Liver (tissue), 9 donors: ENCODE data around the gene CTSW. TPM values are rescaled to one million over a fixed set of nuclear protein-coding genes. Genes with fewer than 3 reads are reported as not detected.
A peak's percentile ranks its signal among the peaks of the same experiment; 100 is the strongest.

Source experiments
- DNase-seq: peaks from one replicate; pipeline ENCODE4 v3.0.0-alpha.2; 2017; ENCODE audit warnings: low spot score
- H3K27ac ChIP-seq, 2 donors: one replicate each; pipeline ENCODE4 v1.7.0; 2013; ENCODE audit warnings: inconsistent platforms in 2 of 2, low read length in 2 of 2, control low read depth in 1 of 2, low read depth in 1 of 2, mild to moderate bottlenecking in 1 of 2
- H3K27me3 ChIP-seq, 4 donors: one replicate each; pipeline versions ENCODE4 v1.6.1 to v1.7.0; 2013; ENCODE audit warnings: low read length in 3 of 4, inconsistent platforms in 1 of 4, mild to moderate bottlenecking in 1 of 4, moderate library complexity in 1 of 4; ENCODE audit not compliant: control insufficient read depth in 4 of 4, insufficient read depth in 4 of 4
- H3K36me3 ChIP-seq, 4 donors: one replicate each; pipeline versions ENCODE4 v1.6.1 to v1.7.0; 2013; ENCODE audit warnings: low read length in 3 of 4, mild to moderate bottlenecking in 3 of 4, low read depth in 1 of 4, moderate library complexity in 1 of 4; ENCODE audit not compliant: control insufficient read depth in 4 of 4, insufficient read depth in 3 of 4
- H3K4me1 ChIP-seq, 4 donors: one replicate each; pipeline versions ENCODE4 v1.6.1 to v1.7.0; 2013; ENCODE audit warnings: low read length in 3 of 4, mild to moderate bottlenecking in 3 of 4, moderate library complexity in 1 of 4; ENCODE audit not compliant: control insufficient read depth in 4 of 4, insufficient read depth in 4 of 4
- H3K4me3 ChIP-seq, 3 donors: one replicate each; pipeline versions ENCODE4 v1.6.1 to v1.7.0; 2013; ENCODE audit warnings: low read length in 3 of 3, control low read depth in 1 of 3, low read depth in 1 of 3, mild to moderate bottlenecking in 1 of 3
- H3K9ac ChIP-seq, 2 donors: one replicate each; pipeline ENCODE4 v1.7.0; 2013; ENCODE audit warnings: low read length in 2 of 2, mild to moderate bottlenecking in 2 of 2, moderate library complexity in 2 of 2, control low read depth in 1 of 2, low read depth in 1 of 2
- H3K9me3 ChIP-seq, 4 donors: one replicate each; pipeline versions ENCODE4 v1.6.1 to v1.7.0; 2013; ENCODE audit warnings: low read length in 3 of 4; ENCODE audit not compliant: control insufficient read depth in 4 of 4
- EGR1 ChIP-seq, 2 donors: IDR thresholded peaks; 2 replicates each; pipeline ENCODE4 v1.6.1; 2016 to 2018; ENCODE audit warnings: antibody characterized with exemption in 2 of 2, low read depth in 2 of 2
- FOXA1 ChIP-seq: IDR thresholded peaks from 2 replicates; pipeline ENCODE4 v1.6.1; 2016; ENCODE audit warnings: antibody characterized with exemption
- FOXA2 ChIP-seq: IDR thresholded peaks from 2 replicates; pipeline ENCODE4 v1.6.1; 2016; ENCODE audit warnings: antibody characterized with exemption
- GABPA ChIP-seq, 2 donors: IDR thresholded peaks in 1 of 2; conservative IDR thresholded peaks in 1 of 2; 2 replicates each; pipeline ENCODE4 v1.6.1; 2016; ENCODE audit warnings: antibody characterized with exemption in 2 of 2, mild to moderate bottlenecking in 1 of 2, moderate library complexity in 1 of 2
- HNF4A ChIP-seq, 2 donors: conservative IDR thresholded peaks; 2 replicates each; pipeline ENCODE4 v1.6.1; 2016; ENCODE audit warnings: antibody characterized with exemption in 2 of 2, mild to moderate bottlenecking in 2 of 2
- HNF4G ChIP-seq: IDR thresholded peaks from 2 replicates; pipeline ENCODE4 v1.6.1; 2016; ENCODE audit warnings: antibody characterized with exemption
- JUND ChIP-seq, 2 donors: IDR thresholded peaks; 2 replicates each; pipeline ENCODE4 v1.6.1; 2016; ENCODE audit warnings: antibody characterized with exemption in 2 of 2
- REST ChIP-seq: IDR thresholded peaks from 2 replicates; pipeline ENCODE4 v1.6.1; 2016; ENCODE audit warnings: antibody characterized with exemption, mild to moderate bottlenecking
- RXRA ChIP-seq, 2 donors: IDR thresholded peaks; 2 replicates each; pipeline ENCODE4 v1.6.1; 2017 to 2018; ENCODE audit warnings: antibody characterized with exemption in 2 of 2, mild to moderate bottlenecking in 1 of 2
- SP1 ChIP-seq: IDR thresholded peaks from 2 replicates; pipeline ENCODE4 v1.6.1; 2018; ENCODE audit warnings: antibody characterized with exemption, mild to moderate bottlenecking
- TAF1 ChIP-seq: conservative IDR thresholded peaks from 2 replicates; pipeline ENCODE4 v1.6.1; 2016; ENCODE audit warnings: antibody characterized with exemption, mild to moderate bottlenecking
- YY1 ChIP-seq: IDR thresholded peaks from 2 replicates; pipeline ENCODE4 v1.6.1; 2016; ENCODE audit warnings: antibody characterized with exemption, mild to moderate bottlenecking
- WGBS: extraction: QIAGEN DNeasy Blood & Tissue Kit; methylation state at CpG from one replicate; pipeline ENCODE4 v1.1.7; 2013; 5-methylcytosine and 5-hydroxymethylcytosine counted together
- polyA plus RNA-seq, 2 donors: library from polyadenylated mRNA; stranded (reverse) in 1 of 2; unstranded in 1 of 2; fragments of 200-250 nt in 1 of 2; fragments of >200 nt in 1 of 2; fragmentation: Nextera tagmentation in 1 of 2; extraction: Ambion mirVana in 1 of 2; gene quantifications; one replicate each; pipeline versions ENCODE4 v1.2.1 to v1.2.3, GENCODE V29; 2013 to 2015
- total RNA-seq, 2 donors: library from RNA; depleted of rRNA; stranded (reverse); fragments of >200 nt; gene quantifications; one replicate each; pipeline ENCODE4 v1.2.3, GENCODE V29; 2014
- TF ChIP-seq, protein P1 (sequence below): fragments of 150-350 bp; IDR thresholded peaks from 2 replicates; pipeline ENCODE4 v1.5.1; 2017; ENCODE audit warnings: improper control_type of control experiment, low read depth, low read length; ENCODE audit not compliant: missing input control
- TF ChIP-seq, protein P2 (sequence below): IDR thresholded peaks from 2 replicates; pipeline ENCODE4 v1.6.1; 2016; ENCODE audit warnings: antibody characterized with exemption
- TF ChIP-seq, protein P3 (sequence below): IDR thresholded peaks from 2 replicates; pipeline ENCODE4 v1.6.1; 2016; ENCODE audit warnings: antibody characterized with exemption
- TF ChIP-seq, protein P4 (sequence below): IDR thresholded peaks from 2 replicates; pipeline ENCODE4 v1.6.1; 2016; ENCODE audit warnings: antibody characterized with exemption
- donor health status: healthy.
- donor health status: healthy.
- donor health status: healthy.
- donor health status: healthy.
- donor health status: healthy.

The CTSW gene
- total and polyA plus RNA-seq, 4 donors, result 1.3 to 2.9 (median 2.1) TPM

DNA sequence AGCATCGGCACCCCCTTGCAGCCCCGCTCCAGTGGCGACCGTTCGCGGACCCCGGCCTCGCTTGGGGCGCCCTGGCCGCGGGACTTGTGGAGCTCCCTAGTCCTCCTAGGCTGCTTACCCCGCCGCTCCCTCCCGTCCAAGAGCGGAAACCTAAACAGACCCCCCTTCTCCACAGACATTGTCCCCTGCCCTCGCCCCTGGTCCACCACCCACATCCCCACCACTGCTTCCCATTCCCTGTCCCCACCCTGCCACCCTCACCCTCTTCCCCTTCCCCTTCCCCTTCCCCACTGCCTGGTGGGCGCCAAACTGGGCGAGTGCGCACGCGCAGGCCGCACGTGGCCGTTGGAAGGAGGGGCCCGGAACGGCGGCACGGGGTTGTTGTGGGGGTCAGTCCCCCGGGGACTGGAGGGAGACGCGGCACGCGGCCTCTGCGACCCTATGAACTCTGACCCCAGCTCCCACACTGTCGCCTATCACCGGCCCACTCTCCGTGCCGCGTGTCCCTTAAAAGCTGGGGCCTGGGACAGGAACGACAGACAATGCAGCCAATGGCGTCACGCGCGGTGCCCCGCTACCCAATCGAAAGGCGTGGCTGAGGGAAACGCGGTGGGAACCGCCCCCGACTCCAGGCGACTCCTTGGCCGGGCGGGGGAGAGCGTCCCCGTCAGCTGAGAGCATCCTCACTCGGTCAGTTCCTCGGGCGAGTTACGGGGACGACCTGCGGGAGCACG is 46.2 kb upstream of the CTSW start, which contains the start of gene SNX32:
SNX32 (plus strand) TSS at position 667 of the 734 bp plus-strand sequence. CDS start 103 bp downstream, outside the sequence.
- WGBS, result 5% methylated on average over 63 of the region's 63 CpGs
- Histone ChIP-seq H3K27me3 (peaks cover 0 to 5% (median 0%) of the 10 kb centered on the region in 4 donors), H3K9me3 (no peaks in the 10 kb centered on the region), H3K9ac (no peak within 1 kb of the TSS), H3K4me3 (peak within 1 kb of the TSS in 2 of 3 donors; percentile 46 to 54), H3K27ac (no peak within 1 kb of the TSS), H3K36me3 (no peaks in the 10 kb centered on the region), H3K4me1 (peaks cover 2 to 9% (median 3%) of the 10 kb centered on the region in 4 donors)
- DNase-seq, result peak; percentile 95
- TF ChIP-seq SP1 (peak; percentile 100), TAF1 (no peak)

- Histone ChIP-seq H3K27me3 (peaks cover 0 to 5% (median 0%) of the 10 kb centered on the region in 4 donors), H3K4me1 (peaks cover 2 to 9% (median 3%) of the 10 kb centered on the region in 4 donors), H3K36me3 (no peaks in the 10 kb centered on the region), H3K9ac (no peak overlapping the region), H3K27ac (no peak overlapping the region), H3K9me3 (no peaks in the 10 kb centered on the region), H3K4me3 (peak overlapping the region in 2 of 3 donors; percentile 8 to 46)
- WGBS, result 55% methylated on average over 6 of the region's 6 CpGs
- TF ChIP-seq FOXA1 (no peak), TAF1 (no peak), YY1 (no peak), RXRA (IDR thresholded peaks at IDR 0.05) (no peak), FOXA2 (no peak), REST (no peak), JUND (IDR thresholded peaks at IDR 0.05) (no peak), HNF4A (conservative IDR thresholded peaks at IDR 0.05) (no peak)
- TF ChIP-seq, protein P1, sequence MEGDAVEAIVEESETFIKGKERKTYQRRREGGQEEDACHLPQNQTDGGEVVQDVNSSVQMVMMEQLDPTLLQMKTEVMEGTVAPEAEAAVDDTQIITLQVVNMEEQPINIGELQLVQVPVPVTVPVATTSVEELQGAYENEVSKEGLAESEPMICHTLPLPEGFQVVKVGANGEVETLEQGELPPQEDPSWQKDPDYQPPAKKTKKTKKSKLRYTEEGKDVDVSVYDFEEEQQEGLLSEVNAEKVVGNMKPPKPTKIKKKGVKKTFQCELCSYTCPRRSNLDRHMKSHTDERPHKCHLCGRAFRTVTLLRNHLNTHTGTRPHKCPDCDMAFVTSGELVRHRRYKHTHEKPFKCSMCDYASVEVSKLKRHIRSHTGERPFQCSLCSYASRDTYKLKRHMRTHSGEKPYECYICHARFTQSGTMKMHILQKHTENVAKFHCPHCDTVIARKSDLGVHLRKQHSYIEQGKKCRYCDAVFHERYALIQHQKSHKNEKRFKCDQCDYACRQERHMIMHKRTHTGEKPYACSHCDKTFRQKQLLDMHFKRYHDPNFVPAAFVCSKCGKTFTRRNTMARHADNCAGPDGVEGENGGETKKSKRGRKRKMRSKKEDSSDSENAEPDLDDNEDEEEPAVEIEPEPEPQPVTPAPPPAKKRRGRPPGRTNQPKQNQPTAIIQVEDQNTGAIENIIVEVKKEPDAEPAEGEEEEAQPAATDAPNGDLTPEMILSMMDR, result no peak
- TF ChIP-seq, protein P2, sequence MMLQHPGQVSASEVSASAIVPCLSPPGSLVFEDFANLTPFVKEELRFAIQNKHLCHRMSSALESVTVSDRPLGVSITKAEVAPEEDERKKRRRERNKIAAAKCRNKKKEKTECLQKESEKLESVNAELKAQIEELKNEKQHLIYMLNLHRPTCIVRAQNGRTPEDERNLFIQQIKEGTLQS, result no peak
- no peak for DNase-seq
These were observed 45.4 kb upstream of the CTSW start for GRCh38 chr11:65834202-65834601.

DNA sequence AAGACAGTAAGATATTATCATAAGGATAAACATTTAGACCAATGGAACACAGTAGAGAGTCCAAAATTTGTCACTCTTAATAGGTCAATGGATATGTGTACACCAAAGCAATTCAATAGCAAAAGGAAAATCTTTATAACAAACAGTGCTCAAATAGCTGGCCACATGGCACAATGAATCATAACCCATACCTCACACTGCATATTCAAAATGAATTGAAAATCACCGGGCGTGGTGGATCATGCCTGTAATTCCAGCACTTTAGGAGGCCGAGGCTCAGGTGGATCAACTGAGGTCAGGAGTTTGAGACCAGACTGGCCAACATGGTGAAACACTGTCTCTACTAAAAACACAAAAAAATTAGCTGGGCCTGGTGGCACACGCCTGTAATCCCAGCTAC is 37.5 kb upstream of the CTSW start:
- Histone ChIP-seq H3K27ac (no peak overlapping the region), H3K9ac (no peak overlapping the region), H3K4me1 (peaks cover 0 to 2% (median 0%) of the 10 kb centered on the region in 4 donors), H3K27me3 (no peaks in the 10 kb centered on the region), H3K36me3 (no peaks in the 10 kb centered on the region), H3K4me3 (no peak overlapping the region), H3K9me3 (no peaks in the 10 kb centered on the region)
- no peak for DNase-seq
- WGBS, result 92% methylated on average over 4 of the region's 4 CpGs
- no peak for TF ChIP-seq HNF4G
- no peak for TF ChIP-seq FOXA1
- no peak for TF ChIP-seq HNF4A (conservative IDR thresholded peaks at IDR 0.05)
- TF ChIP-seq GABPA (IDR thresholded peaks at IDR 0.05 in 1 of 2, conservative IDR thresholded peaks at IDR 0.05 in 1 of 2), result no peak
- TF ChIP-seq, protein P2, result no peak
- TF ChIP-seq JUND (IDR thresholded peaks at IDR 0.05), result no peak
- no peak for TF ChIP-seq EGR1 (IDR thresholded peaks at IDR 0.05; ENCODE audit: low read depth in 2 of 2)
- TF ChIP-seq, protein P3, sequence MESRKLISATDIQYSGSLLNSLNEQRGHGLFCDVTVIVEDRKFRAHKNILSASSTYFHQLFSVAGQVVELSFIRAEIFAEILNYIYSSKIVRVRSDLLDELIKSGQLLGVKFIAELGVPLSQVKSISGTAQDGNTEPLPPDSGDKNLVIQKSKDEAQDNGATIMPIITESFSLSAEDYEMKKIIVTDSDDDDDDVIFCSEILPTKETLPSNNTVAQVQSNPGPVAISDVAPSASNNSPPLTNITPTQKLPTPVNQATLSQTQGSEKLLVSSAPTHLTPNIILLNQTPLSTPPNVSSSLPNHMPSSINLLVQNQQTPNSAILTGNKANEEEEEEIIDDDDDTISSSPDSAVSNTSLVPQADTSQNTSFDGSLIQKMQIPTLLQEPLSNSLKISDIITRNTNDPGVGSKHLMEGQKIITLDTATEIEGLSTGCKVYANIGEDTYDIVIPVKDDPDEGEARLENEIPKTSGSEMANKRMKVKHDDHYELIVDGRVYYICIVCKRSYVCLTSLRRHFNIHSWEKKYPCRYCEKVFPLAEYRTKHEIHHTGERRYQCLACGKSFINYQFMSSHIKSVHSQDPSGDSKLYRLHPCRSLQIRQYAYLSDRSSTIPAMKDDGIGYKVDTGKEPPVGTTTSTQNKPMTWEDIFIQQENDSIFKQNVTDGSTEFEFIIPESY, result no peak
- TF ChIP-seq, protein P4, sequence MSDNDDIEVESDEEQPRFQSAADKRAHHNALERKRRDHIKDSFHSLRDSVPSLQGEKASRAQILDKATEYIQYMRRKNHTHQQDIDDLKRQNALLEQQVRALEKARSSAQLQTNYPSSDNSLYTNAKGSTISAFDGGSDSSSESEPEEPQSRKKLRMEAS, result no peak
- no peak for TF ChIP-seq RXRA (IDR thresholded peaks at IDR 0.05)
